HepG2 (cell line): ENCODE data around the gene PRSS38. TPM values are rescaled to one million over a fixed set of nuclear protein-coding genes. Genes with fewer than 3 reads are reported as not detected.

Source experiments
- ATAC-seq: fragments of 200-7000 bp; cut with Tn5 transposase; 3 replicates; pipeline ENCODE4 v1.9.1; 2020; ENCODE audit warnings: mild to moderate bottlenecking, moderate library complexity
- BruUV-seq: library from RNA; stranded (reverse); fragments of 400-500 nt; replicated peaks from 2 replicates; lab custom pipeline; 2021; lab: Mats Ljungman, UMichigan
- CTCF ChIA-PET: fragments of 300-600 bp; formaldehyde crosslinking; extraction: SDS; loops from one replicate; lab custom pipeline; 2021; ENCODE audit warnings: low total read pairs, inconsistent platforms, low intra/inter-chr PET ratio; lab: Yijun Ruan, JAX
- POLR2A ChIA-PET: fragments of 350-600 bp; sonication (Branson Sonifier 250); formaldehyde crosslinking; loops from one replicate; lab custom pipeline; 2020; ENCODE audit warnings: antibody characterized with exemption, inconsistent platforms; lab: Yijun Ruan, JAX
- DNase-seq: peaks from one replicate; pipeline ENCODE4 v3.0.0-alpha.2; 2015; ENCODE audit warnings: low spot score
- FAIRE-seq: peaks from 3 replicates; lab custom pipeline; 2011; peaks lifted over from hg19 to GRCh38; lab: Jason Lieb, UNC
- H2AFZ ChIP-seq: one replicate; pipeline ENCODE4 v1.6.1; 2011; ENCODE audit warnings: low read length, inconsistent platforms
- H3K27ac ChIP-seq: fragments of 300-600 bp; 3 replicates; pipeline ENCODE4 v1.8.0; 2011; ENCODE audit warnings: mixed run types, mild to moderate bottlenecking, mixed read lengths, low read length, inconsistent platforms; ENCODE audit not compliant: insufficient read depth; ENCODE audit errors: extremely low read length
- H3K27me3 ChIP-seq, 2 experiments: fragments of 200-600 bp in 1 of 2; 2 replicates in 1 of 2; 3 replicates in 1 of 2; pipeline versions ENCODE4 v1.6.0 to v1.8.0; 2011; ENCODE audit warnings: low read length in 2 of 2, mild to moderate bottlenecking in 2 of 2, moderate library complexity in 2 of 2, inconsistent platforms in 1 of 2; ENCODE audit not compliant: insufficient read depth in 2 of 2, control insufficient read depth in 1 of 2
- H3K36me3 ChIP-seq, 2 experiments: fragments of 200-600 bp in 1 of 2; replicated peaks in 1 of 2; 2 replicates in 1 of 2; 3 replicates in 1 of 2; pipeline versions ENCODE4 v1.5.1 to v1.8.0; 2011; ENCODE audit warnings: low read length in 2 of 2, inconsistent platforms in 1 of 2; ENCODE audit not compliant: insufficient read depth in 2 of 2, control insufficient read depth in 1 of 2
- H3K4me1 ChIP-seq: 2 replicates; pipeline ENCODE4 v1.5.1; 2012; ENCODE audit warnings: low read length, inconsistent platforms; ENCODE audit not compliant: insufficient read depth
- H3K4me2 ChIP-seq: 2 replicates; pipeline ENCODE4 v1.6.0; 2011; ENCODE audit warnings: low read depth, low read length, inconsistent platforms
- H3K4me3 ChIP-seq, 3 experiments: fragments of 200-600 bp in 1 of 3; sonication (generic), shearing (Covaris generic) in 1 of 3; replicated peaks in 1 of 3; 2 replicates each; pipeline ENCODE4 v1.5.1; 2011 to 2016; ENCODE audit warnings: low read length in 3 of 3, inconsistent platforms in 2 of 3, low read depth in 2 of 3, mild to moderate bottlenecking in 2 of 3, control low read depth in 1 of 3, mixed read lengths in 1 of 3; ENCODE audit not compliant: insufficient read depth in 1 of 3
- H3K79me2 ChIP-seq: one replicate; pipeline ENCODE4 v1.6.1; 2011; ENCODE audit warnings: low read length, inconsistent platforms; ENCODE audit not compliant: insufficient read depth
- H3K9ac ChIP-seq: 2 replicates; pipeline ENCODE4 v1.6.0; 2011; ENCODE audit warnings: mild to moderate bottlenecking, low read depth, low read length, inconsistent platforms; ENCODE audit not compliant: insufficient read depth
- H3K9me3 ChIP-seq: 2 replicates; pipeline ENCODE4 v1.5.1; 2012; ENCODE audit warnings: mild to moderate bottlenecking, low read length
- H4K20me1 ChIP-seq: 2 replicates; pipeline ENCODE4 v1.6.0; 2011; ENCODE audit warnings: inconsistent platforms, mild to moderate bottlenecking, low read length, moderate library complexity; ENCODE audit not compliant: insufficient read depth
- POLR2G ChIP-seq: fragments of 200-400 bp; formaldehyde crosslinking; IDR thresholded peaks from 2 replicates; pipeline ENCODE4 v1.6.1; 2018; ENCODE audit warnings: mild to moderate bottlenecking, low read depth, low read length, moderate library complexity
- RERE ChIP-seq: IDR thresholded peaks from 2 replicates; pipeline ENCODE4 v1.6.1; 2016; ENCODE audit warnings: low read depth, missing genetic modification reagents, missing compliant biosample characterization
- ZNF234 ChIP-seq: sonication (generic); formaldehyde crosslinking; conservative IDR thresholded peaks from 2 replicates; pipeline ENCODE4 v1.5.1; 2020; ENCODE audit warnings: mild to moderate bottlenecking, missing genetic modification reagents
- WGBS: methylation state at CpG from one replicate; pipeline ENCODE4 v1.1.6; 2017; ENCODE audit warnings: low lambda C conversion rate; 5-methylcytosine and 5-hydroxymethylcytosine counted together
- in situ Hi-C: cut with HindIII; loops from 2 replicates; pipeline ENCODE4 v1.10.0; 2017; ENCODE audit warnings: low pct_unique_long_range_greater_than_20kb; ENCODE audit not compliant: extremely low pct_ligation_motif_present
- intact Hi-C: fragments of 100-400 bp; cut with micrococcal nuclease; formaldehyde crosslinking; loops from one replicate; pipeline ENCODE4 v1.10.0; 2022; ENCODE audit not compliant: unreplicated experiment
- polyA plus RNA-seq, 8 experiments: library from polyadenylated mRNA; depleted of rRNA in 3 of 8; stranded (reverse) in 7 of 8; unstranded in 1 of 8; fragments of >200 nt; fragmentation: Illumina TruSeq in 4 of 8; extraction: Trizol in 4 of 8; gene quantifications; 2 replicates each; pipeline versions ENCODE4 v1.2.1 to v1.2.3, GENCODE V29; 2011 to 2016; ENCODE audit warnings: low read depth in 4 of 8, missing spikeins in 1 of 8, mixed read lengths in 1 of 8; ENCODE audit not compliant: insufficient read depth in 1 of 8
- total RNA-seq, 5 experiments: library from RNA; depleted of rRNA; stranded (reverse); fragments of >200 nt; fragmentation: Illumina TruSeq; extraction: Trizol; gene quantifications; 2 replicates each; pipeline ENCODE4 v1.2.3, GENCODE V29; 2016; ENCODE audit warnings: low read depth in 1 of 5

Gene PRSS38
- total and polyA plus RNA-seq, 2 of the 13 experiments (the other 11 are each of a cell fraction or from before 2014, with no cell fraction given) = not detected

- Histone ChIP-seq H3K9ac (no peak overlapping the region), H3K27ac (no peak overlapping the region), H3K36me3 (no peaks in the 10 kb centered on the region), H4K20me1 (no peaks in the 10 kb centered on the region), H3K4me2 (no peak overlapping the region), H3K4me1 (no peaks in the 10 kb centered on the region), H3K79me2 (no peaks in the 10 kb centered on the region), H3K4me3 (no peak overlapping the region), H3K9me3 (no peaks in the 10 kb centered on the region), H3K27me3 (peaks cover 3 to 10% of the 10 kb centered on the region in 2 experiments; a peak in 4 of 5 replicates), H2AFZ (no peak overlapping the region)
- DNase-seq = no peak
- CTCF ChIA-PET = no interaction called here
- BruUV-seq = no TSS peak
- POLR2A ChIA-PET = no interaction called here
- intact Hi-C loops = no loop called here
- FAIRE-seq = no peak
- ATAC-seq = peak; percentile 17; the same call in 2 of the 3 replicates
- in situ Hi-C loops = no loop called here
- WGBS = 13% methylated on average over 4 of the region's 14 CpGs
- TF ChIP-seq POLR2G = no peak
- no peak for TF ChIP-seq ZNF234 (CRISPR knock-in tag)
- no peak for TF ChIP-seq RERE (CRISPR knock-in tag)
Observed at GRCh38 chr1:227885648-227886502, 70.4 kb downstream of the PRSS38 start.
